ENCODE results near the gene TEX264.

TEX264 gene

DNA sequence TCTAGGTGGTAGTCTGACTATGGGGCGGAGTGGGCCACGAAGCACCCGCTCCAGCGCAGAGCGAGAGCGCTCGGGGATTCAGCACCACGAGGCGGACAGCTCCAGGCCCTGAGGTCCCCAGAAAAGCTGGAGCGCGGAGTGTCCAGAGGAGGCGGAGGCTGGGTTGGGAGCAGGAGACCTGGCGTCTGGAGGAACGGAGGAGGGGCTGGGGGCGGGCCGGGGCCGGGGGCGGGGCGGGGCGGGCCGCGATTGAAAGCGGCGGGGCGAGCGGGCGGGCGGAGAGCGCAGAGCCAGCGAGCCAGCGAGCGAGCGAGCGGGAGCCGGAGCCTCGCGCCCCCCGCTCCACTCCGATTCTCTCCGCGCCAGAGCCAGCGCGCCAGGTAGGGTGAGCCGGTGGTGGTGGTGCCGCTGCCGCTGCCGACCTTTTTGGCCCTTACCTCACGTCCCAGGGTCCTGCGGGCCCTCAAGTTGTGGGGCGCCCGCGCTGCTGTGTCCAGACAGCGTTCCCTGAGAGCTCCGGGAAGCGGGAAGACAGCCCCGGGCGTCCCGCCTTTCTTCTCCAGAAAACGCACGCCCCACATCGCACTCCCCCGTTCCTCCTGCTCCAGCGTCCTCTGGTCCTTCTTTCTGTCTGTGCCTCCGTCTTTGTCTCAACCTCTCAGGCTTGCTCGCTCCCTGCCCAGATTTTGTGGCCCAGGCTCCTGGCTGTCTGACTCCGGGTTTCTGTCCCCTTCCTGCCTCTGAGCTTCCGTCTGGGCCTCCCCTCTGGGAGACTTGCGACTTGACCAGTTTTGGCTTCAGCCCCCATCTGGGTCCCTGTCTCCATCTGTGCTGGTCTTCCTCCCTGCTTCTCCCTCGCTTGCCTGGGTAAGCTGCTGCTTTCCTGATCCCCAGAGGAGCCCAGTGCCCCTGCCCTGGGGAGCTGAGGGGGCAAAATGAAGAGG lies 36.0 kb downstream of the TEX264 start, which contains the start of gene GRM2:
TSS of gene GRM2 (plus strand) at position 281 of the 944 bp plus-strand sequence. CDS start 1,916 bp downstream, outside the sequence.
- no peak within 1 kb of the TSS for H3K4me3 ChIP-seq (ENCODE audit: control insufficient read depth, low read depth, low read length)

DNA sequence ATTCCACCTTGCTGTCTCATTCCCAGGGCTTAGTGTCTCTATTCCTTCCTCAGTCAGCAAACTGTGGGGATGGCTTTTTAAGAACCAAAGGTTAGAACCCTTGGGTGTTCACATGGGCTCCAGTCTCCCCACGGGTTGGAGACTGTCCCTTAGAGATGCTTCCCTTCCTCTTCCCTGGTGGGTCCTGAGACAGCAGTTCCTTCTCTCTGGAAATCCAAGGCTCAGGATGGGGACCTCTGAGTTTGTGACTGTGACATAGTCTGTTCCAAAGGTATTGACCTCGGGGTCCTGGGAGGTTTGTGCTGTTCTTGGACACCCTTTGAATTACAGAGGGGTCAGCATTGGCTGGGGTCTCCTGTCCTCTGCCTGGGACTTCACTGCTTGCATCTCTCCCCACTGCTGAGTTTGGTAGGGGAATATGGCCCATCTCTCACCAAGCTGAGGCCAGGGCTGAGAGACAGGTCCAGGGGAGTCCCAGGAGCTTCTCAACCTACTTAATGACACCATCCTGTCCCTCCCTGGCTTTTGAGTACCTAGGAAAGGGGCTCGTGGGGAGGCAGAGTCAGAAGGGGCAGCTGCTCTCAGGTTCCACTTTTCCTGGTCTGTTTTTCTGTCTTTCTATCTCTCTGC lies 37.3 kb downstream of the TEX264 start:
- H3K4me3 ChIP-seq (ENCODE audit: control insufficient read depth, low read depth, low read length): no peak overlapping the region
- no peak for DNase-seq (ENCODE audit: low read depth)
- TF ChIP-seq, protein P1, sequence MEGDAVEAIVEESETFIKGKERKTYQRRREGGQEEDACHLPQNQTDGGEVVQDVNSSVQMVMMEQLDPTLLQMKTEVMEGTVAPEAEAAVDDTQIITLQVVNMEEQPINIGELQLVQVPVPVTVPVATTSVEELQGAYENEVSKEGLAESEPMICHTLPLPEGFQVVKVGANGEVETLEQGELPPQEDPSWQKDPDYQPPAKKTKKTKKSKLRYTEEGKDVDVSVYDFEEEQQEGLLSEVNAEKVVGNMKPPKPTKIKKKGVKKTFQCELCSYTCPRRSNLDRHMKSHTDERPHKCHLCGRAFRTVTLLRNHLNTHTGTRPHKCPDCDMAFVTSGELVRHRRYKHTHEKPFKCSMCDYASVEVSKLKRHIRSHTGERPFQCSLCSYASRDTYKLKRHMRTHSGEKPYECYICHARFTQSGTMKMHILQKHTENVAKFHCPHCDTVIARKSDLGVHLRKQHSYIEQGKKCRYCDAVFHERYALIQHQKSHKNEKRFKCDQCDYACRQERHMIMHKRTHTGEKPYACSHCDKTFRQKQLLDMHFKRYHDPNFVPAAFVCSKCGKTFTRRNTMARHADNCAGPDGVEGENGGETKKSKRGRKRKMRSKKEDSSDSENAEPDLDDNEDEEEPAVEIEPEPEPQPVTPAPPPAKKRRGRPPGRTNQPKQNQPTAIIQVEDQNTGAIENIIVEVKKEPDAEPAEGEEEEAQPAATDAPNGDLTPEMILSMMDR (conservative IDR thresholded peaks at IDR 0.05; ENCODE audit: control insufficient read depth, insufficient read depth, low read depth, low read length): no peak

More for the DNA sequence above, 36.0 kb downstream of the TEX264 start, which contains the start of gene GRM2:
- DNase-seq (ENCODE audit: low read depth): peak; percentile 78
- TF ChIP-seq, protein P1 (conservative IDR thresholded peaks at IDR 0.05; ENCODE audit: control insufficient read depth, insufficient read depth, low read depth, low read length): no peak

DNA sequence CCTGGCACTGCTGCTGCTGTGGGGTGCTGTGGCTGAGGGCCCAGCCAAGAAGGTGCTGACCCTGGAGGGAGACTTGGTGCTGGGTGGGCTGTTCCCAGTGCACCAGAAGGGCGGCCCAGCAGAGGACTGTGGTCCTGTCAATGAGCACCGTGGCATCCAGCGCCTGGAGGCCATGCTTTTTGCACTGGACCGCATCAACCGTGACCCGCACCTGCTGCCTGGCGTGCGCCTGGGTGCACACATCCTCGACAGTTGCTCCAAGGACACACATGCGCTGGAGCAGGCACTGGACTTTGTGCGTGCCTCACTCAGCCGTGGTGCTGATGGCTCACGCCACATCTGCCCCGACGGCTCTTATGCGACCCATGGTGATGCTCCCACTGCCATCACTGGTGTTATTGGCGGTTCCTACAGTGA lies 38.0 kb downstream of the TEX264 start:
- no peak for DNase-seq (ENCODE audit: low read depth)
- TF ChIP-seq, protein P1 (conservative IDR thresholded peaks at IDR 0.05; ENCODE audit: control insufficient read depth, insufficient read depth, low read depth, low read length): no peak
- H3K4me3 ChIP-seq (ENCODE audit: control insufficient read depth, low read depth, low read length): no peak overlapping the region

DNA sequence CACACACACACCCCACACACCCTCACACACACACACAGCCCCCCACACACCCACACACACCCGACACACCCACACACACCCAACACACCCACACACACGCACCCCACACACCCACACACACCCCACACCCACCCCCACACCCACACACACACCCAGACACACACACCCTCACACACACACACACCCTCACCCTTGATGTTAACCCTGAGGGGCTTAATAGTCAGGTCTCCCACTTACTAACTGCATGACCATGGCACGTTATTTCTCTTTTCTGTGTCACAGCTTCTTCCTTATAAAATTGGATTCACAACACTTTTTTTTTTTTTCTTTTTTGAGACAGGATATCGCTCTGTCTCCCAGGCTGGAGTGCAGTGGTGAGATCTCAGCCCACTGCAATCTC lies 38.6 kb downstream of the TEX264 start:
- DNase-seq (ENCODE audit: low read depth): no peak
- H3K4me3 ChIP-seq (ENCODE audit: control insufficient read depth, low read depth, low read length): no peak overlapping the region
- TF ChIP-seq, protein P1 (conservative IDR thresholded peaks at IDR 0.05; ENCODE audit: control insufficient read depth, insufficient read depth, low read depth, low read length): no peak

DNA sequence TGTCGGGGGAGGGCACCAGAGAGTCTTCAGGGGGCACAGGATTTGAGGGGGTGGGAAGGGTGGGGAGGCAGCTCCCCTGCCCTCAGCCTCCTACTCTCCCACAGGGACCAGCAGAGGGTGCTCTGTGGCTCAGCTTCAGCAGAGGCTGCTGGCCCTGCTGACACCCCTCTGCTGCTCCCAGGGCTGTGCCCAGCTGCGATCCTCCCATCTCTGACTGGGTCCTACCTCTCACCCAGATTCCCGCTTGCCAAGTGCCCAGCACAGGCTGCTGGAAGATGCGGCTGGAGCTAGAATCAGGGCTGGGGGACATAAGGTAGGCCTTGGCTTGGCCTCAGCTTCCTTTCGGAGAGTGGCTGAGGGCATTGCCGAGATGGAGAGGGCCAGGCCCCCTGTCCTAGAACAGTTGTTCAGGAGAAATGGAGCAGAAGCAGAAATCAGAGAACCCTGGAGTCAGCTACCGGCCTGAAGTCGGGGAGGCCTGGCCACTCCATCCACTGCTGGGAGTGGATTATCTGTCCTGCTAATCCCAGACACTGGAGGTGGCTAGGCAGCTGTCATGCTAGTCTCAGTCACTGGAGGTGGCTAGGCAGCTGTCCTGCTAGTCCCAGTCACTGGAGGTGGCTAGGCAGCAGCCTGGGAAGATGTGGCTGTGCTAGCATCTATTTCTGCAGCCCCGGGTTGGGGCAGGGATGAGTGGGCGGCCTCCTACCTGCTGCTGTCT lies 39.7 kb downstream of the TEX264 start:
- DNase-seq (ENCODE audit: low read depth): no peak
- TF ChIP-seq, protein P1 (conservative IDR thresholded peaks at IDR 0.05; ENCODE audit: control insufficient read depth, insufficient read depth, low read depth, low read length): no peak
- no peak overlapping the region for H3K4me3 ChIP-seq (ENCODE audit: control insufficient read depth, low read depth, low read length)

DNA sequence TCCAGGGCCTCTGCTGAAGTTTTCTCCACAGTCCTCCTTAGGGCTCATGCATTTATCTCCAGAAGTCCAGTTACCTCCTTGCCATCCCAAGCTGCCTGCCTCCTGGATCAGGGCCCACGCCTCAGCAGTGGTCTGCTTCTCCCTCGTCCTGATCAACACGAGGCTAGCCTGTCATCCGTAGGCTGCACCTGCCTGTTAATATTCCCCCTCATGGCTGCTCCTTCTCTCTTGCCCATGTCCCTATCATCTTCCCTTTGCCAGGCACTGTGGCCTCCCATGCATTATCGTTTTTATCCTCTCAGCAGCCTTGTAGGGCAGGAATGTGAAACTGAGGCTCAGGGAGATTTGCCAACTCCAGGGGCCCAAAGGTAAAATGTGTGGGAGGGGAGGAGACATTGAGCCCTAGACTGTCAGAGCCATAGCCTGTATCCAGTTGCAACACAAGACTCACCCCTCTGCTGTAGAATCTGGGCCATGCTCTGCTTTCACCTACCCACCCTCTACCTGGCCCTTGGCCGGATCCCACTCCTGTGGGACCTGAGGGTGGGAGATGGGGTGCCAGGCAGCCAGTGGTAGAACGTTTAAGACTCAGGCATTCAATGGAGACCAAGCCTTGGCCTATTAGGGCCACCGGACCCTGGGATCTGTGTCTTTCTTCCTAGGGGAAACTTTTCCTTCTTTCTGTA lies 40.4 kb downstream of the TEX264 start:
- no peak for DNase-seq (ENCODE audit: low read depth)
- H3K4me3 ChIP-seq (ENCODE audit: control insufficient read depth, low read depth, low read length): no peak overlapping the region
- TF ChIP-seq, protein P1 (conservative IDR thresholded peaks at IDR 0.05; ENCODE audit: control insufficient read depth, insufficient read depth, low read depth, low read length): no peak
